Measurements from ENCODE around the gene KTN1. TPM values are rescaled to one million over a fixed set of nuclear protein-coding genes. Genes with fewer than 3 reads are reported as not detected.

KTN1 gene, protein sequence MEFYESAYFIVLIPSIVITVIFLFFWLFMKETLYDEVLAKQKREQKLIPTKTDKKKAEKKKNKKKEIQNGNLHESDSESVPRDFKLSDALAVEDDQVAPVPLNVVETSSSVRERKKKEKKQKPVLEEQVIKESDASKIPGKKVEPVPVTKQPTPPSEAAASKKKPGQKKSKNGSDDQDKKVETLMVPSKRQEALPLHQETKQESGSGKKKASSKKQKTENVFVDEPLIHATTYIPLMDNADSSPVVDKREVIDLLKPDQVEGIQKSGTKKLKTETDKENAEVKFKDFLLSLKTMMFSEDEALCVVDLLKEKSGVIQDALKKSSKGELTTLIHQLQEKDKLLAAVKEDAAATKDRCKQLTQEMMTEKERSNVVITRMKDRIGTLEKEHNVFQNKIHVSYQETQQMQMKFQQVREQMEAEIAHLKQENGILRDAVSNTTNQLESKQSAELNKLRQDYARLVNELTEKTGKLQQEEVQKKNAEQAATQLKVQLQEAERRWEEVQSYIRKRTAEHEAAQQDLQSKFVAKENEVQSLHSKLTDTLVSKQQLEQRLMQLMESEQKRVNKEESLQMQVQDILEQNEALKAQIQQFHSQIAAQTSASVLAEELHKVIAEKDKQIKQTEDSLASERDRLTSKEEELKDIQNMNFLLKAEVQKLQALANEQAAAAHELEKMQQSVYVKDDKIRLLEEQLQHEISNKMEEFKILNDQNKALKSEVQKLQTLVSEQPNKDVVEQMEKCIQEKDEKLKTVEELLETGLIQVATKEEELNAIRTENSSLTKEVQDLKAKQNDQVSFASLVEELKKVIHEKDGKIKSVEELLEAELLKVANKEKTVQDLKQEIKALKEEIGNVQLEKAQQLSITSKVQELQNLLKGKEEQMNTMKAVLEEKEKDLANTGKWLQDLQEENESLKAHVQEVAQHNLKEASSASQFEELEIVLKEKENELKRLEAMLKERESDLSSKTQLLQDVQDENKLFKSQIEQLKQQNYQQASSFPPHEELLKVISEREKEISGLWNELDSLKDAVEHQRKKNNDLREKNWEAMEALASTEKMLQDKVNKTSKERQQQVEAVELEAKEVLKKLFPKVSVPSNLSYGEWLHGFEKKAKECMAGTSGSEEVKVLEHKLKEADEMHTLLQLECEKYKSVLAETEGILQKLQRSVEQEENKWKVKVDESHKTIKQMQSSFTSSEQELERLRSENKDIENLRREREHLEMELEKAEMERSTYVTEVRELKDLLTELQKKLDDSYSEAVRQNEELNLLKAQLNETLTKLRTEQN (N-terminal part only)
- polyA plus RNA-seq (2013, experiment 1 of 2), result 90.4 TPM
- polyA plus RNA-seq (2013, experiment 2 of 2), result 98.9 TPM

DNA sequence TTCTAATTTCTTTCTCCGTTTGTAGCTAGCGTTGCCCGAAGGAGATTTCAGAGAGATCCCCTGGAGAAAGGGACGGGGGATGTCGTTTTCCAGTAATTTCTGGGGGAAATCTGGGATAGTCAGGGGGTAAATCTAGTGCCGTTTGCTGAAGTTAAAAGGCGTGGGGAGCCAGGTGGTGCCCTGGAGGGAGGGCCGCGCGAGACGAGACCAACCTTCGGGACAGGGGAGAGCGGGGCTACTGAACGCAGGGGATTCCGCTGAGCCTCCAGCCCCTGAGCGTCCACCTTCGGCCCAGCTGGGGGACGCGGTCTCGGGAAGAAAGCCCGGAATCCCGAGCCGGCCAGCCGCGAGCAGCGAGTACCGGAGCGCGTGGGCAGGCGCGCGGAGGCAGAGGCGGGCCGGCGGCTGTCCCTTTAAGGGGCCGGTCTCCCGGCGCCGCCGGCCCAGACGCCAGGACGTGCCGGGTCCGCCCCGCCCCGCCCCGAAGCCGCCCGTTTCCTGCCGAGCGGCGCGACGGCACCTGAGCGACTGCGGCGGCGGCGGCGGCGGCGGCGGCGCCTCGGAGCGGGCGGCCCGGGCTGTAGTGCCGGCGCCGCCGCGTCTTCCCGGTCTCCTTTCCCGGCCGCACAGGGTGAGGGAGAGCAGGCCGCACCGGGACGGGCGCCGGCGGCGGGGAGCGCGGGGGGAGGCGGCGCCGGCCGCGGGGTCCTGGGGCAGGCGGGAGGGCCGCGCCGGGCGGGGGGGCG, at the start of gene KTN1:
Gene KTN1 (plus strand): TSS at position 484 of the 746 bp plus-strand sequence. CDS start 31,842 bp downstream, outside the sequence.
- Histone ChIP-seq H3K4me3 (ENCODE audit: low read length) (peak within 1 kb of the TSS; percentile 73), H3K4me1 (ENCODE audit: insufficient read depth, low read length) (peaks cover 35% of the 10 kb centered on the region), H3K27me3 (ENCODE audit: insufficient read depth, low read length) (no peaks in the 10 kb centered on the region), H3K27ac (ENCODE audit: low read depth, low read length) (peak within 1 kb of the TSS; percentile 92), H3K9me3 (ENCODE audit: insufficient read depth, low read depth, low read length) (no peaks in the 10 kb centered on the region), H3K9ac (ENCODE audit: low read depth, low read length) (peak within 1 kb of the TSS; percentile 91), H3K36me3 (ENCODE audit: insufficient read depth, low read length) (peaks cover 12% of the 10 kb centered on the region; the same call in 1 of the 2 replicates)
- WGBS, result under 1% methylated on average over 96 of the region's 96 CpGs

DNA sequence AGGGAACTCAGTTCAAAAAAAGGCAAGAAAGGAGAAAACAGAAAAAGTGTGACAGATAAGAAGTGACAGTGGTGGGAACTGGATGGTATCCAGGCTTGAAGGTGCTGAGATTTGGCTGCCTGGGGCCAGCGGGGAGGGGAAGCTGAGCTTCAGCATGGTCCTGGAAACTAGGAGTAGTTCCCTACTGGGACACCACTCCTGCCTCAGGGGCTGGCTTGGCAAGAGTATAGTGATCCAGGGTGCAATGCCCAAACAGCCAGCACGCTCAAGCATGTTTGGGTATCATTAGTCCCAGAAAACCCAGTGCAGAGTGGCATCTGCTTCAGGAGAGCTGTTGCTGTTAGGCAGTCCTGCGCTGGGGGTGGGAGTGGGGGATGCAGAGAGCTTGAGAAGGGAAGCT, 49.5 kb upstream of the KTN1 start:
- Histone ChIP-seq H3K9me3 (ENCODE audit: insufficient read depth, low read depth, low read length) (no peaks in the 10 kb centered on the region), H3K4me3 (ENCODE audit: low read length) (no peak overlapping the region), H3K4me1 (ENCODE audit: insufficient read depth, low read length) (no peaks in the 10 kb centered on the region), H3K27ac (ENCODE audit: low read depth, low read length) (no peak overlapping the region), H3K27me3 (ENCODE audit: insufficient read depth, low read length) (no peaks in the 10 kb centered on the region), H3K36me3 (ENCODE audit: insufficient read depth, low read length) (no peaks in the 10 kb centered on the region), H3K9ac (ENCODE audit: low read depth, low read length) (no peak overlapping the region)
- WGBS, result 86% methylated on average over 3 of the region's 3 CpGs

DNA sequence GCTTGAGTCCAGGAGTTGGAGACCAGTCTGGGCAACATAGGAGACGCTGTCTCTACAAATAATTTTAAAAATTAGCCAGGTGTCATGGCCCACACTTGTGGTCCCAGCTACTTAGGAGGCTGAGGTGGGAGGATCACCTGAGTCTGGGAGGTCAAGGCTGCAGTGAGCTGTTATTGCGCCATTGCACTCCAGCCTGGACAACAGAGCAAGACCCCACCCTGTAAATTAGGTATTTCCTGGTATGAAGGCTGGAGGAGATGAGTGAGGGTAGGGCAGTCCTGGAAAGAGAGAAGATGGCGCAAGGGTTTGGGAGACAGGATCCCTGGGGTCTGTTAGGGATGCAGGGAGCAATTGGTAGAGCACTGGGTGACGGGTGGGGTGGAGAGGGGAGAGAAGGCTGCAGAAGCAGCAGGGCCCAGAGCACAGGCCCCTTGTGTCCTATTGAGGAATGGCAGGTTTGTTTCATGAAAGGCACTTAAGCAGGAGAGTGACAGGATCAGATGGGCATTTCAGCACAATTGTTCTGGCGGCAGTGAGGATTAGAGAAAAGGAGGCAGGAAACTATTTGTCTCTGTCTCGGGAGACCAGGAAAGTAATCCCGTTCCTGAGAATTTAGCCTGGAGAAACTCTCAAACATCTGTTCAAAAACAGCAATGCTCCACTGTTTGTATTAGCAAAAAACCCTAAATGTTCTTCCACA, 47.2 kb upstream of the KTN1 start:
- no peaks in the 10 kb centered on the region for H3K36me3 ChIP-seq (ENCODE audit: insufficient read depth, low read length)
- H3K9ac ChIP-seq (ENCODE audit: low read depth, low read length), result no peak overlapping the region
- peaks cover 6% of the 10 kb centered on the region; the same call in 1 of the 2 replicates for H3K9me3 ChIP-seq (ENCODE audit: insufficient read depth, low read depth, low read length)
- H3K27me3 ChIP-seq (ENCODE audit: insufficient read depth, low read length), result no peaks in the 10 kb centered on the region
- WGBS, result 82% methylated on average over 7 of the region's 7 CpGs
- H3K4me3 ChIP-seq (ENCODE audit: low read length), result no peak overlapping the region
- no peak overlapping the region for H3K27ac ChIP-seq (ENCODE audit: low read depth, low read length)
- no peaks in the 10 kb centered on the region for H3K4me1 ChIP-seq (ENCODE audit: insufficient read depth, low read length)

DNA sequence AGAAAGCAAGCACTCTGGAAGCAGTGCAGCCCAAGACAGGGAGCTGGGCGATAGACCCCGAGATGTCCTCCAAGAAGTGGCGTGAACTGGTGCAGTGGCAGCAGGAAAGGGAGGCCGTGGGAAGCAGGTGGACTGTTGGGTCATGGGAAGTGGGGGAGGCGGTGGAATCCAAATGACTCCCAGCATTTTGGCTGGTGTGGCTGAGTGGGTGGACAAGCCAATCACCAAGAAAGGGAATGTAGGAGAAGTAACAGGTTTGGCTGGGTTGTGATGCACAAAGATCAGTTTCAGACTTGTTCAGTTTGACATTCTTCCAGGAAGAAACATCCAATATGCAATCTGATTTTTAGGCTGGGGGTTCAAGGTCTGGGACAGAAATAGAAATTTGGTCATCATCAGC, 46.0 kb upstream of the KTN1 start:
- Histone ChIP-seq H3K9me3 (ENCODE audit: insufficient read depth, low read depth, low read length) (peaks cover 6% of the 10 kb centered on the region; the same call in 1 of the 2 replicates), H3K9ac (ENCODE audit: low read depth, low read length) (no peak overlapping the region), H3K27ac (ENCODE audit: low read depth, low read length) (no peak overlapping the region), H3K4me1 (ENCODE audit: insufficient read depth, low read length) (no peaks in the 10 kb centered on the region), H3K4me3 (ENCODE audit: low read length) (no peak overlapping the region), H3K36me3 (ENCODE audit: insufficient read depth, low read length) (no peaks in the 10 kb centered on the region), H3K27me3 (ENCODE audit: insufficient read depth, low read length) (no peaks in the 10 kb centered on the region)
- WGBS, result 94% methylated on average over 5 of the region's 5 CpGs

DNA sequence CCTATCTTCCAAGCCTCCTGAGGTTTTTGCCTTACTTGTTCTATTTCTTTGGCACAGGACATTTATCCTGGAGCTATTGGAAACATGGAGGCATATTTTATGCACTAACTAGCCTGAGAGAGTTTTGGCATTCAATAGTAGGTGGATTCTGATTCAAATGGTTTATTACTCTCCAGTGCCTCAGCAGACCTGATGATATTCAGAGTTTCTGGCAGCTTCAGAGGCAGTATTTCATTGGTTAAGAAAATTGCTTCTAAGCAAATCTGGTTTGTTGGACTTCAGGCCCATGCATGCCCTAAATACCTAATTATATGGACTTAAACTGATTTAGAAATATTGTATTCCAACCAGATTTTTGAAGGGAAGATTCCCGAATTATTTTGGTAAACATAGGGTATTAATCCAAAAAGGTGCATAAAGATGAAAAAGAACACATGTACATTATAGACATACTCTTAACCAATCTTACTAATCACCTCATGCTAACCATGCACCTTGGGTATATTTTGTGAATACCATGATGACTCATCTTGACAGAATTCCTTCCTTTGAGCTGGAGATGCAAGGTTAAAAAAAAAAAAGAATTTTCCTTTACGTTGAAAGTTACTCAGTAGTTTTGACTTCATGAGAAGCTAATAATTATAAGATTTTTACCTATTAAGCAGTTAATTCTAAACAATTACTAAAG, 44.3 kb upstream of the KTN1 start:
- WGBS, result 100% methylated on average over 1 of the region's 2 CpGs
- no peaks in the 10 kb centered on the region for H3K4me1 ChIP-seq (ENCODE audit: insufficient read depth, low read length)
- peaks cover 6% of the 10 kb centered on the region; the same call in 1 of the 2 replicates for H3K9me3 ChIP-seq (ENCODE audit: insufficient read depth, low read depth, low read length)

DNA sequence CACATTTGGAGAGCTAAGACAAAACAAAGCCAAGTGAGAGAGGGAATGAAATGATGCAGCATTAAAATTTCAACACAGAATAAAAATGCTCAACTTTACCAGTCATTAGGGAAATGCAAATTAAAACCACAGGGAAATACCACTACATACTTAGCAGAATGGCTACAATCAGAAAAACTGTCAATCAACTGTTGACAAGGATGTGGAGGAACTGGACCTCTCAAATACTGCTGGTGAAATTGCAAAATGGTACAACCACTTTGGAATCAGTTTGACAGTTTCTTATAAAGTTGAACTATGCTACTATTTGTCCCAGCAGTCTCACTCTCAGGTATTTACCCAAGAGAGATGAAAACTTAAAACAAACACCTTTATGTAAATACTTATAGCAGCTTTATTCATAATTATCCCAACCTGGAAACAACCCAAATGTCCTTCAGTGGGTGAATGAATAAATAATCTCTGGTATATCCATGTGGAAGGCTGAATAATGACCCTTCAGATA, 43.8 kb upstream of the KTN1 start:
- Histone ChIP-seq H3K27ac (ENCODE audit: low read depth, low read length) (no peak overlapping the region), H3K9me3 (ENCODE audit: insufficient read depth, low read depth, low read length) (peaks cover 6% of the 10 kb centered on the region; the same call in 1 of the 2 replicates), H3K27me3 (ENCODE audit: insufficient read depth, low read length) (no peaks in the 10 kb centered on the region), H3K4me3 (ENCODE audit: low read length) (no peak overlapping the region), H3K4me1 (ENCODE audit: insufficient read depth, low read length) (no peaks in the 10 kb centered on the region), H3K9ac (ENCODE audit: low read depth, low read length) (no peak overlapping the region), H3K36me3 (ENCODE audit: insufficient read depth, low read length) (no peaks in the 10 kb centered on the region)

More for the DNA sequence above, 44.3 kb upstream of the KTN1 start:
- Histone ChIP-seq H3K27ac (ENCODE audit: low read depth, low read length) (no peak overlapping the region), H3K4me3 (ENCODE audit: low read length) (no peak overlapping the region), H3K36me3 (ENCODE audit: insufficient read depth, low read length) (no peaks in the 10 kb centered on the region), H3K27me3 (ENCODE audit: insufficient read depth, low read length) (no peaks in the 10 kb centered on the region), H3K9ac (ENCODE audit: low read depth, low read length) (no peak overlapping the region)

DNA sequence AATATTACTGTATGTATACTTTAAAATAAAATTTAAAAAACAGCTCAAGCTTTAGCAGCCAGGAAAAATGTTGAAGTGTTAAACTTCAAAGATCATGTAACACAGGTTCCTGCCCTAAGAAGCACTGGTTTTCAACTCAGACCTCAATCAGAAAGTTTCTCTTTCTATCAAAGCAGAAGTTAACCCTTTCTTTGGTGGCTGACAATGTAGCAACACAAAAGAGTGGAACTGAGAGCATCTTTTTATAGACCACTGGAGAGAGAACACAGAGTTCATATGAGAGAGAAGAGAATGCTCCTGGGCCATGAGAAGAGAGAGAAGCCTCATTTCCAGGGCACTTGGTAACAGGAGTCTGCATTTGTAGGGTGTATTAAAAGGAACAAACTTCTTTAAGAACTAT, 42.2 kb upstream of the KTN1 start:
- Histone ChIP-seq H3K4me3 (ENCODE audit: low read length) (no peak overlapping the region), H3K27ac (ENCODE audit: low read depth, low read length) (no peak overlapping the region), H3K9ac (ENCODE audit: low read depth, low read length) (no peak overlapping the region), H3K27me3 (ENCODE audit: insufficient read depth, low read length) (no peaks in the 10 kb centered on the region), H3K9me3 (ENCODE audit: insufficient read depth, low read depth, low read length) (peaks cover 6% of the 10 kb centered on the region; the same call in 1 of the 2 replicates), H3K36me3 (ENCODE audit: insufficient read depth, low read length) (no peaks in the 10 kb centered on the region), H3K4me1 (ENCODE audit: insufficient read depth, low read length) (no peaks in the 10 kb centered on the region)

DNA sequence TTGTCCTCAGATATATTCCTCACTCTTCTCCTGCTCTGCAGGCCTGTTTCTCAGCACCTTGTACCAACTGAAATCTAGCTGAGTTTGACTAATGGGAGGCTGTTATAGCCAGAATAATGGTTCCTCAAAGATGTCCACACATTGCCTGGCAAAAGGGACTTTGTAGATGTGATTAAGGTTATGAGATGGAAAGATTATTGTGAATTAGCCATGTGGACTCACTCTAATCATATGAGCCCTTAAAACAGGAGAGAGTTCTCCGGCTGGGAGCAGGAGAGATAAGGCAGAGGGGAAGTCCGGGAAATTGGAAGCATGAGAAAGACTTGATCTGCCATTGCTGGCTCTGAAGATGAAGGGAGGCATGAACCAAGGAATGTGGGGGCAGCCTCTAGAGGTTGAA, 40.0 kb upstream of the KTN1 start:
- Histone ChIP-seq H3K4me3 (ENCODE audit: low read length) (no peak overlapping the region), H3K4me1 (ENCODE audit: insufficient read depth, low read length) (no peaks in the 10 kb centered on the region), H3K9me3 (ENCODE audit: insufficient read depth, low read depth, low read length) (peaks cover 6% of the 10 kb centered on the region; the same call in 1 of the 2 replicates), H3K9ac (ENCODE audit: low read depth, low read length) (no peak overlapping the region), H3K36me3 (ENCODE audit: insufficient read depth, low read length) (no peaks in the 10 kb centered on the region), H3K27ac (ENCODE audit: low read depth, low read length) (no peak overlapping the region), H3K27me3 (ENCODE audit: insufficient read depth, low read length) (no peaks in the 10 kb centered on the region)
- 90% methylated on average over 2 of the region's 2 CpGs for WGBS

DNA sequence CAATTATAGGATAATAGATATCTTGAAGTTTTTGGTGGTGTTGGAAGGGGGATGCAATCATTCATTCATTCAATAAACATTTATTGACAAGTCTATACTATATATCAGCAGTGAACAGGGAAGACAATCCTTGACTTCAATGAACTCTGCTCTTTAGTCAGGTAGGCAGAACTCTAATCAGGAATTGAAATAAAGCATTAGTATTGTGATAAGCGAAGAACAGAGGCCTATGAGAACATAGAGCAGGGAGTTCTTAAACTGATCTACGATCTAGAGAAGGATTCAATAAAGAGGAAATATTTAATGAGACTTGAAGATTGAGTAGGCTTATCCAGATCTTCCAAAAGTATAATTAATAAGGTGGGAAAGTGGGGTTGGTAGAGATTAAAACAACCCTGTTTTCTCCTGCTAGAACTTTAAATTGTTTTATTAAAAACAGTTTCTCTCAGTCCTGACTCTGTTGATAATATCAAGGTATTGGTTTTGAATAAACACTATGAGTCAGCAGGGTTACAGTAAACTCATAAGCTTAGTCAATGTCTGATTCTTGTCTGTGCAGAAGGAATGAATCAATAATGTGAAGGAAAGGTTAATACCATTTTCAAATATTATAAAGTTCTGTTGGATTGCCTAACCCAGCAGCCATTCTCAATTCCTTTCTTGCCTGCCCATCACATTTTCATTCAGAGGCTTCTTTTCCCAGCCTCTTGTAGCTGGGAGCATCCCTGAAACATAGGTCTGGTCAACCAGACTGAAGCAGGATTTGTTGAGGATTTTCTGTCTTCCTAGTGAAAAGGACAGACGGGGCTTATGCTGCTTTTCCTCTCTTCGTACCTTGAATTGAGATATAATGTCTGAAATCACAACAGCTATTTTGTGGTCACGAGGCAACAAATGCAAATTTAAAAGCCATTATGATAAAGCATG, 38.9 kb upstream of the KTN1 start:
- Histone ChIP-seq H3K36me3 (ENCODE audit: insufficient read depth, low read length) (no peaks in the 10 kb centered on the region), H3K9ac (ENCODE audit: low read depth, low read length) (no peak overlapping the region), H3K4me3 (ENCODE audit: low read length) (no peak overlapping the region), H3K9me3 (ENCODE audit: insufficient read depth, low read depth, low read length) (peaks cover 6% of the 10 kb centered on the region; the same call in 1 of the 2 replicates), H3K27ac (ENCODE audit: low read depth, low read length) (no peak overlapping the region), H3K4me1 (ENCODE audit: insufficient read depth, low read length) (no peaks in the 10 kb centered on the region), H3K27me3 (ENCODE audit: insufficient read depth, low read length) (no peaks in the 10 kb centered on the region)
- 95% methylated on average over 5 of the region's 5 CpGs for WGBS
